ENCODE results near the gene OTOP2. TPM values are rescaled to one million over a fixed set of nuclear protein-coding genes. Genes with fewer than 3 reads are reported as not detected.

Gene OTOP2
- total and polyA plus RNA-seq, 9 of the 15 experiments (the other 6 are each of a cell fraction or from before 2014, with no cell fraction given): 0.04 to 0.36 (median 0.14) TPM; not detected in 1

DNA sequence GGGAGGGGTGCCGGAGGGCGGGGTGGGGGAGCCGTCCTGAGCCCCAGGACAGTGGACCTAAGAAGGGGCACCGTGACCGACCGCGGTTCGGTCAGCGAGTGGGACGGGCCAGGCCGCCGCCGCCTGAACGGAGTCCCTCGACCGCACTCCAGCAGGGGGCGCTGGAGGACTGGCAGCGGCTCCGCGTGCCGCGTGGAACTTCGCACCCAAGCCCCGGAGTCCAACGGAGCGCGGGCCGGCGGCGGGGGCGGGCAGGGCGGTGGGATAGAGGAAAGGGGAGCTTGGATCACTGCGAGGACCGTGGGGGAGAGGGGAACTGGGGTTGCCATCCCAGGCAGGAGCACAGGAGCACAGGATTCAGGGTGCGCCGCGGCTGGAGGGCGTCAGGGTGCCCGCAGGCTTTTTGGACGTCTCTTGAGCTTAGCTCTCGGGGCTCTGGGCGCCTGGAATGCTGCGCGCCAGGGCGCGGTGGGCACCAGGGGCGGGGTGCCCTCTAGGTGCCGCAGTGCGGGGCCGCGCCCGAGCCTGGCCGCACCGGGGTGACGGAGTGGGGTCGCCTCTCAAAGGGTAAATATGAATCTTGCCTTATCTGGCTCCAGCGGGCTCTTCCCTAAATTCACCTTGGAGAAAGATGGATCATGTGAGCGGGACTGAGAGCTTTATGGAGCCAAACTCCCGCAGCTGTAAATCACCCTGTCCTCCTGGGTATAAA is 379 bp upstream of the OTOP2 start (continued):
- TF ChIP-seq PKNOX1 (IDR thresholded peaks at IDR 0.05): peak; percentile 74; the same call in 1 of the 2 replicates
- no peak; the same call in 1 of the 2 replicates for TF ChIP-seq PHF8 (IDR thresholded peaks at IDR 0.05; ENCODE audit: borderline replicate concordance, low read length)
- no peak for TF ChIP-seq FOXP4 (CRISPR knock-in tag; IDR thresholded peaks at IDR 0.05; ENCODE audit: borderline replicate concordance)
- TF ChIP-seq MED1 (CRISPR knock-in tag; IDR thresholded peaks at IDR 0.05; ENCODE audit: borderline replicate concordance): no peak
- no peak for TF ChIP-seq ZNF354B (CRISPR knock-in tag; IDR thresholded peaks at IDR 0.05)
- no peak for TF ChIP-seq PRPF4 (IDR thresholded peaks at IDR 0.05; ENCODE audit: insufficient read depth, low read depth, low read length, poor library complexity, severe bottlenecking)
- no peak for TF ChIP-seq HDAC3 (IDR thresholded peaks at IDR 0.05; ENCODE audit: borderline replicate concordance, partially characterized antibody)
- TF ChIP-seq, protein P1, sequence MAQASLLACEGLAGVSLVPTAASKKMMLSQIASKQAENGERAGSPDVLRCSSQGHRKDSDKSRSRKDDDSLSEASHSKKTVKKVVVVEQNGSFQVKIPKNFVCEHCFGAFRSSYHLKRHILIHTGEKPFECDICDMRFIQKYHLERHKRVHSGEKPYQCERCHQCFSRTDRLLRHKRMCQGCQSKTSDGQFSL (CRISPR knock-in tag; IDR thresholded peaks at IDR 0.05): peak; percentile 70; the same call in 1 of the 2 replicates
- TF ChIP-seq, protein P1 (tag; IDR thresholded peaks at IDR 0.05): no peak
- no peak for TF ChIP-seq HMG20A (CRISPR knock-in tag; conservative IDR thresholded peaks at IDR 0.05)
- no peak for TF ChIP-seq TBL1XR1 (IDR thresholded peaks at IDR 0.05; ENCODE audit: low read length in 2 of 2)
- TF ChIP-seq CSDE1 (IDR thresholded peaks at IDR 0.05): no peak
- peak; percentile 96 to 99 for TF ChIP-seq E2F6 (IDR thresholded peaks at IDR 0.05; ENCODE audit: borderline replicate concordance in 1 of 2, extremely low read depth in 1 of 2, insufficient read depth in 1 of 2, insufficient read length in 1 of 2, low read depth in 1 of 2, low read length in 1 of 2, poor library complexity in 1 of 2, severe bottlenecking in 1 of 2)
- no peak for TF ChIP-seq TSHZ1 (CRISPR knock-in tag; IDR thresholded peaks at IDR 0.05)
- peak in 1 of 2 experiments; percentile 76; a peak in 1 of 3 replicates for TF ChIP-seq CBX3 (IDR thresholded peaks at IDR 0.05; ENCODE audit: borderline replicate concordance in 1 of 2, low read length in 2 of 2)
- no peak for TF ChIP-seq ZNF75A (CRISPR knock-in tag; IDR thresholded peaks at IDR 0.05)
- no peak for TF ChIP-seq NFYB (IDR thresholded peaks at IDR 0.05; ENCODE audit: extremely low read depth, insufficient read length)
- TF ChIP-seq HNRNPUL1 (IDR thresholded peaks at IDR 0.05; ENCODE audit: low read length): no peak
